Measurements from ENCODE around the gene CRADD. TPM values are rescaled to one million over a fixed set of nuclear protein-coding genes. Genes with fewer than 3 reads are reported as not detected.

Gene CRADD
- total RNA-seq, 1 donor from 2014 or later: not detected

GRCh38 chr12:93846936-93847516 lies 169.9 kb downstream of the CRADD start:
- H3K27ac ChIP-seq: no peak overlapping the region
- intact Hi-C loops (cut with DNase I): no loop called here
- H3K4me3 ChIP-seq: no peak overlapping the region
- TF ChIP-seq CTCF (IDR thresholded peaks at IDR 0.05): no peak
- no peak for DNase-seq (ENCODE audit: low spot score in 2 of 2)
- H3K4me1 ChIP-seq: no peaks in the 10 kb centered on the region
- no peaks in the 10 kb centered on the region for H3K27me3 ChIP-seq
- H3K9me3 ChIP-seq: no peaks in the 10 kb centered on the region
- H3K36me3 ChIP-seq: no peaks in the 10 kb centered on the region

GRCh38 chr12:93847517-93848474 lies 170.6 kb downstream of the CRADD start:
- H3K27ac ChIP-seq: no peak overlapping the region
- TF ChIP-seq CTCF (IDR thresholded peaks at IDR 0.05): no peak
- no peak for DNase-seq (ENCODE audit: low spot score in 2 of 2)
- no peak overlapping the region for H3K4me3 ChIP-seq
- H3K4me1 ChIP-seq: no peaks in the 10 kb centered on the region
- H3K27me3 ChIP-seq: no peaks in the 10 kb centered on the region
- H3K36me3 ChIP-seq: no peaks in the 10 kb centered on the region
- intact Hi-C loops (cut with DNase I): no loop called here
- no peaks in the 10 kb centered on the region for H3K9me3 ChIP-seq

- intact Hi-C loops (cut with DNase I): no loop called here
These were observed 171.4 kb downstream of the CRADD start for GRCh38 chr12:93848523-93849101.

GRCh38 chr12:93849946-93850345 lies 172.8 kb downstream of the CRADD start:
- Histone ChIP-seq H3K9me3 (no peaks in the 10 kb centered on the region), H3K27ac (no peak overlapping the region), H3K36me3 (no peaks in the 10 kb centered on the region), H3K27me3 (no peaks in the 10 kb centered on the region), H3K4me1 (no peaks in the 10 kb centered on the region), H3K4me3 (no peak overlapping the region)
- intact Hi-C loops (cut with DNase I): no loop called here
- no peak for DNase-seq (ENCODE audit: low spot score in 2 of 2)
- TF ChIP-seq CTCF (IDR thresholded peaks at IDR 0.05): no peak

More at GRCh38 chr12:93848523-93849101, 171.4 kb downstream of the CRADD start:
- TF ChIP-seq CTCF (IDR thresholded peaks at IDR 0.05): no peak
- Histone ChIP-seq H3K27ac (no peak overlapping the region), H3K9me3 (no peaks in the 10 kb centered on the region), H3K27me3 (no peaks in the 10 kb centered on the region), H3K4me1 (no peaks in the 10 kb centered on the region), H3K4me3 (no peak overlapping the region), H3K36me3 (no peaks in the 10 kb centered on the region)
- DNase-seq (ENCODE audit: low spot score in 2 of 2): no peak

- no peaks in the 10 kb centered on the region for H3K9me3 ChIP-seq
- H3K4me1 ChIP-seq: no peaks in the 10 kb centered on the region
- no peak for TF ChIP-seq CTCF (IDR thresholded peaks at IDR 0.05)
- H3K27me3 ChIP-seq: no peaks in the 10 kb centered on the region
- no peak for DNase-seq (ENCODE audit: low spot score in 2 of 2)
- no peaks in the 10 kb centered on the region for H3K36me3 ChIP-seq
- no peak overlapping the region for H3K4me3 ChIP-seq
- H3K27ac ChIP-seq: no peak overlapping the region
- intact Hi-C loops (cut with DNase I): no loop called here
These were observed 173.5 kb downstream of the CRADD start for GRCh38 chr12:93850481-93851256.
